GM12878 (cell line): Measurements from ENCODE around the gene ASMTL. TPM values are rescaled to one million over a fixed set of nuclear protein-coding genes. Genes with fewer than 3 reads are reported as not detected.

Experiments used
- ATAC-seq: fragments of 200-7000 bp; cut with Tn5 transposase; 3 replicates; pipeline ENCODE4 v1.9.1; 2020; ENCODE audit warnings: mild to moderate bottlenecking, moderate library complexity
- BruUV-seq: library from RNA; stranded (reverse); fragments of 400-500 nt; replicated peaks from 2 replicates; lab custom pipeline; 2021; lab: Mats Ljungman, UMichigan
- CTCF ChIA-PET: fragments of 300-600 bp; sonication (Branson Sonifier 250); formaldehyde crosslinking; extraction: SDS; loops from one replicate; lab custom pipeline; 2021; ENCODE audit warnings: inconsistent platforms; lab: Yijun Ruan, JAX
- POLR2A ChIA-PET: fragments of 350-600 bp; formaldehyde crosslinking; extraction: SDS; loops from one replicate; lab custom pipeline; 2021; ENCODE audit warnings: inconsistent platforms; lab: Charles Lee
- RAD21 ChIA-PET: fragments of 300-600 bp; sonication (Branson Sonifier 250); formaldehyde crosslinking; loops from one replicate; lab custom pipeline; 2023; ENCODE audit warnings: antibody characterized with exemption; ENCODE audit not compliant: unreplicated experiment; lab: Charles Lee
- SMC1A ChIA-PET: fragments of 300-600 bp; sonication (Branson Sonifier 250); formaldehyde crosslinking; loops from one replicate; lab custom pipeline; 2023; ENCODE audit not compliant: unreplicated experiment, uncharacterized antibody; lab: Charles Lee
- DNase-seq: peaks from one replicate; pipeline ENCODE4 v3.0.0-alpha.2; 2011; ENCODE audit warnings: low read depth, low spot score
- FAIRE-seq: peaks from 3 replicates; lab custom pipeline; 2011; peaks lifted over from hg19 to GRCh38; lab: Jason Lieb, UNC
- H2AFZ ChIP-seq: 2 replicates; pipeline ENCODE4 v1.6.0; 2011; ENCODE audit warnings: low read depth, low read length, control low read depth; ENCODE audit not compliant: control insufficient read depth
- H3K27ac ChIP-seq: 2 replicates; pipeline ENCODE4 v1.5.1; 2011; ENCODE audit warnings: control low read depth; ENCODE audit not compliant: control insufficient read depth, insufficient read depth
- H3K27me3 ChIP-seq, 2 experiments: replicated peaks in 1 of 2; 2 replicates each; pipeline versions ENCODE4 v1.6.0 to v1.6.1; 2011; ENCODE audit warnings: low read length in 1 of 2; ENCODE audit not compliant: control insufficient read depth in 2 of 2, insufficient read depth in 2 of 2
- H3K36me3 ChIP-seq, 2 experiments: 2 replicates each; pipeline ENCODE4 v1.5.1; 2011; ENCODE audit warnings: low read length in 1 of 2; ENCODE audit not compliant: control insufficient read depth in 2 of 2, insufficient read depth in 2 of 2
- H3K4me1 ChIP-seq: 2 replicates; pipeline ENCODE4 v1.6.1; 2011; ENCODE audit warnings: mild to moderate bottlenecking, low read length, moderate library complexity, mixed read lengths; ENCODE audit not compliant: control insufficient read depth, insufficient read depth
- H3K4me2 ChIP-seq: 2 replicates; pipeline ENCODE4 v1.6.0; 2011; ENCODE audit warnings: control low read depth; ENCODE audit not compliant: control insufficient read depth, insufficient read depth
- H3K4me3 ChIP-seq: fragments of 200-600 bp; sonication (generic); 2 replicates; pipeline ENCODE4 v1.5.1; 2016
- H3K79me2 ChIP-seq: 2 replicates; pipeline ENCODE4 v1.6.0; 2011; ENCODE audit warnings: low read length; ENCODE audit not compliant: control insufficient read depth, insufficient read depth
- H3K9ac ChIP-seq: 2 replicates; pipeline ENCODE4 v1.8.0; 2011; ENCODE audit warnings: low read length, control low read depth, mixed read lengths; ENCODE audit not compliant: control insufficient read depth, insufficient read depth
- H3K9me3 ChIP-seq: replicated peaks from 3 replicates; pipeline ENCODE4 v1.5.1; 2011; ENCODE audit warnings: mild to moderate bottlenecking, low read length; ENCODE audit not compliant: control insufficient read depth, insufficient read depth
- H4K20me1 ChIP-seq: 2 replicates; pipeline ENCODE4 v1.6.0; 2011; ENCODE audit not compliant: control insufficient read depth, insufficient read depth
- ASH2L ChIP-seq: fragments of 300-600, 200-600 bp; sonication (generic); IDR thresholded peaks from 2 replicates; pipeline ENCODE4 v1.6.1; 2017; ENCODE audit warnings: low read depth, mild to moderate bottlenecking, borderline replicate concordance
- GABPA ChIP-seq: IDR thresholded peaks from 2 replicates; pipeline ENCODE4 v1.6.1; 2014; ENCODE audit warnings: antibody characterized with exemption, low read depth, mild to moderate bottlenecking, inconsistent platforms
- MYB ChIP-seq: fragments of 150-350 bp; IDR thresholded peaks from 2 replicates; pipeline ENCODE4 v1.6.1; 2014; ENCODE audit warnings: mild to moderate bottlenecking, low read depth, low read length, borderline replicate concordance
- NFIC ChIP-seq: IDR thresholded peaks from 2 replicates; pipeline ENCODE4 v1.6.1; 2012; ENCODE audit warnings: low read depth, mild to moderate bottlenecking, inconsistent platforms, low read length, moderate library complexity
- PAX5 ChIP-seq: IDR thresholded peaks from 2 replicates; pipeline ENCODE4 v1.6.1; 2011; ENCODE audit warnings: low read depth, low read length, borderline replicate concordance
- RCOR1 ChIP-seq: conservative IDR thresholded peaks from 2 replicates; pipeline ENCODE4 v1.6.1; 2012; ENCODE audit warnings: low read depth, low read length, improper control_type of control experiment
- SKIL ChIP-seq: fragments of 450-650 bp; IDR thresholded peaks from 2 replicates; pipeline ENCODE4 v1.6.1; 2017; ENCODE audit warnings: mild to moderate bottlenecking, low read depth, inconsistent platforms; ENCODE audit not compliant: poor library complexity, severe bottlenecking
- SMAD1 ChIP-seq: fragments of 450-650 bp; IDR thresholded peaks from 2 replicates; pipeline ENCODE4 v1.6.1; 2018; ENCODE audit warnings: mild to moderate bottlenecking, low read depth; ENCODE audit not compliant: partially characterized antibody
- SREBF1 ChIP-seq: IDR thresholded peaks from 2 replicates; pipeline ENCODE4 v1.6.1; 2012; ENCODE audit warnings: mild to moderate bottlenecking, low read length
- WGBS: methylation state at CpG from one replicate; pipeline ENCODE4 v1.1.6; 2016; ENCODE audit warnings: low lambda C conversion rate; ENCODE audit not compliant: insufficient replicate concordance, insufficient coverage; ENCODE audit errors: missing lambda C conversion rate; 5-methylcytosine and 5-hydroxymethylcytosine counted together
- in situ Hi-C: fragments of 300-500 bp; cut with MboI; formaldehyde crosslinking; loops from 9 replicates; pipeline ENCODE4 v1.14.3; 2018; ENCODE audit warnings: mixed read lengths
- intact Hi-C: fragments of 100-400 bp; cut with micrococcal nuclease; formaldehyde crosslinking; loops from one replicate; pipeline ENCODE4 v1.14.2; 2022; ENCODE audit not compliant: unreplicated experiment
- polyA plus RNA-seq, 11 experiments: library from polyadenylated mRNA; depleted of rRNA in 4 of 11; unstranded in 6 of 11; stranded (reverse) in 5 of 11; fragments of >200 nt; fragmentation: Nextera tagmentation in 4 of 11; fragmentation: Illumina TruSeq in 1 of 11; extraction: Ambion mirVana in 4 of 11; extraction: Trizol in 1 of 11; gene quantifications; 1 replicate in 1 of 11; 2 replicates in 10 of 11; pipeline versions ENCODE4 v1.2.1 to v1.2.3, GENCODE V29; 2011 to 2016; ENCODE audit warnings: inconsistent platforms in 2 of 11, missing spikeins in 2 of 11, low read depth in 1 of 11
- total RNA-seq, 4 experiments: library from RNA; depleted of rRNA in 3 of 4; stranded (reverse); fragments of >200 nt in 3 of 4; fragmentation: Illumina TruSeq in 1 of 4; extraction: Trizol in 1 of 4; gene quantifications; 2 replicates each; pipeline versions ENCODE4 v1.2.1 to v1.2.3, GENCODE V29; 2013 to 2021
- TF ChIP-seq, protein P1 (sequence below): IDR thresholded peaks from 2 replicates; pipeline ENCODE4 v1.6.1; 2011; ENCODE audit warnings: low read depth, low read length, improper control_type of control experiment, borderline replicate concordance

ASMTL gene
- total and polyA plus RNA-seq, 10 of the 15 experiments (the other 5 are each of a cell fraction or from before 2014, with no cell fraction given) = 1.6 to 51.9 (median 32.1) TPM

DNA sequence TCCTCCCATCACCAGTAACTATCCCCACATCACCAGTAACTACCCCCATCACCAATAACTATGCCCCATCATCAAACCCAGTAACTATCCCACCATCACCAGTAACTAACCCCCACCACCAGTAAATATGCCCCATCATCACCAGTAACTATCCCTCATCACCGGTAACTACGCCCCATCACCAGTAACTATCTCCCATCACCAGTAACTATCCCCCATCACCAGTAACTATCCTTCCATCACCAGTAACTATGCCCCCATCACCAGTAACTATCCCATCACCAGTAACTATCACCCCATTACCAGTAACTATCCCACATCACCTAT, 2.9 kb downstream of the ASMTL start:
- BruUV-seq = no TSS peak
- ATAC-seq = no peak
- Histone ChIP-seq H3K36me3 (peaks cover 0 to 2% of the 10 kb centered on the region in 2 experiments; a peak in 2 of 4 replicates), H4K20me1 (no peaks in the 10 kb centered on the region), H3K27me3 (no peaks in the 10 kb centered on the region), H3K4me2 (peak overlapping the region; percentile 31), H3K9ac (no peak overlapping the region), H3K27ac (no peak overlapping the region), H3K9me3 (peaks cover 30% of the 10 kb centered on the region)
- CTCF ChIA-PET = no interaction called here
- RAD21 ChIA-PET = no interaction called here
- intact Hi-C loops = loop anchor here (5.0 to 10.0 kb wide), 5 partner anchors 127 to 1245 kb away; partner anchors contain the start of genes CD99 and GTPBP6
- POLR2A ChIA-PET = no interaction called here
- 97% methylated on average over 2 of the region's 2 CpGs for WGBS
- SMC1A ChIA-PET = no interaction called here
- TF ChIP-seq SMAD1 = no peak
- TF ChIP-seq GABPA = no peak
- TF ChIP-seq, all 136 proteins: peak for 0
- Histone ChIP-seq H3K4me1 (peaks cover 13% of the 10 kb centered on the region), H3K4me3 (no peak overlapping the region; the same call in 1 of the 2 replicates), H2AFZ (no peak overlapping the region), H3K79me2 (peaks cover 55% of the 10 kb centered on the region)
- FAIRE-seq (no peak), DNase-seq (no peak)
- in situ Hi-C loops = loop anchor here (10.0 to 25.0 kb wide), 2 partner anchors 1063 to 1165 kb away; partner anchors contain the start of genes DHRSX and ZBED1

DNA sequence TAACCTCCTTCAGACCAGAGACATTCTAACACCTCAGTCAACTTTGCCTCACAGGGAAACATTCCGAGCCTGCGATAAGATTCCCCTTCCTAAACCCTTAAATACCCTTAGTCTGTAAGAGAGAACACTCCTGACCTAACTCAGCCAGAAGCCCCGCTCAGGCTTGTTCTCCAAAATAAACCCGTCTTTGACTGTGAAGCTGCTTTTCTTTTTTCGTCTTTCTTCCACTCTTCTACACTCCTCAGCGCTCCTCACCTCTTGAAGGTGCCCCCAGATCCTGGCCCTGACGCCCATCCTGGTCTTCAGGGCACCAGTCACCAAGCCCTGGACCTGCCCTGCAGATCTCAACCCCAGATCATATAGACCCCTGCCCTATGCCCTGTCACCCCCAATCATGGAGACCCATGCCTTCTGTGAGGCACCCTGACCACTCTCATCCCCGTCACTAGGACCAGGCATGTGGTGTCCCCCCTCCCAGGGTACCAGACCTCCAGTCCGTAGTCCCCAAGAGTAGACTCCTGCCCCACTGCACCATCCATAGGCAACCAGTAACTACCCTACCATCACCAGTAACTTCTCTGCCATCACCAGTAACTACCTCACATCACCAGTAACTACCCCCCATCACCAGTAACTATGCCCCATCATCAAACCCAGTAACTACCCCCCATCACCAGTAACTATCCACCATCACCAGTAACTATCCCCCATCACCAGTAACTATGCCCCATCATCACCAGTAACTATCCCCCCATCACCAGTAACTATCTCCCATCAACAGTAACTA, 3.5 kb downstream of the ASMTL start:
- SMC1A ChIA-PET = no interaction called here
- Histone ChIP-seq H3K27me3 (no peaks in the 10 kb centered on the region), H3K27ac (no peak overlapping the region), H3K9ac (no peak overlapping the region), H3K79me2 (peaks cover 55% of the 10 kb centered on the region), H2AFZ (no peak overlapping the region), H3K9me3 (peaks cover 34% of the 10 kb centered on the region), H3K4me1 (peaks cover 13% of the 10 kb centered on the region), H3K4me3 (no peak overlapping the region), H3K36me3 (peaks cover 0 to 3% of the 10 kb centered on the region in 2 experiments; a peak in 2 of 4 replicates), H4K20me1 (no peaks in the 10 kb centered on the region), H3K4me2 (peak overlapping the region; percentile 31; the same call in 1 of the 2 replicates)
- TF ChIP-seq PAX5 (no peak), SREBF1 (no peak), SKIL (no peak), NFIC (no peak), RCOR1 (no peak), ASH2L (no peak), MYB (no peak)
- TF ChIP-seq, protein P1, sequence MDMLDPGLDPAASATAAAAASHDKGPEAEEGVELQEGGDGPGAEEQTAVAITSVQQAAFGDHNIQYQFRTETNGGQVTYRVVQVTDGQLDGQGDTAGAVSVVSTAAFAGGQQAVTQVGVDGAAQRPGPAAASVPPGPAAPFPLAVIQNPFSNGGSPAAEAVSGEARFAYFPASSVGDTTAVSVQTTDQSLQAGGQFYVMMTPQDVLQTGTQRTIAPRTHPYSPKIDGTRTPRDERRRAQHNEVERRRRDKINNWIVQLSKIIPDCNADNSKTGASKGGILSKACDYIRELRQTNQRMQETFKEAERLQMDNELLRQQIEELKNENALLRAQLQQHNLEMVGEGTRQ = no peak
- ATAC-seq (no peak), DNase-seq (no peak), FAIRE-seq (peak; percentile 54)
- in situ Hi-C loops = no loop called here
- 94% methylated on average over 9 of the region's 9 CpGs for WGBS
- POLR2A ChIA-PET = no interaction called here
- no TSS peak for BruUV-seq
- intact Hi-C loops = no loop called here
- RAD21 ChIA-PET = no interaction called here
- CTCF ChIA-PET = no interaction called here
